ENCODE measurements around the gene PFKFB1.
"Not testable (repeated sequence)": the region's sequence is repeated elsewhere in the genome, so short reads cannot be mapped to it uniquely, and the experiment has no call there.

Gene PFKFB1

GRCh38 chrX:54992911-54993622 is 921 bp downstream of the PFKFB1 start:
- no peak for DNase-seq (ENCODE audit: low spot score)

DNA sequence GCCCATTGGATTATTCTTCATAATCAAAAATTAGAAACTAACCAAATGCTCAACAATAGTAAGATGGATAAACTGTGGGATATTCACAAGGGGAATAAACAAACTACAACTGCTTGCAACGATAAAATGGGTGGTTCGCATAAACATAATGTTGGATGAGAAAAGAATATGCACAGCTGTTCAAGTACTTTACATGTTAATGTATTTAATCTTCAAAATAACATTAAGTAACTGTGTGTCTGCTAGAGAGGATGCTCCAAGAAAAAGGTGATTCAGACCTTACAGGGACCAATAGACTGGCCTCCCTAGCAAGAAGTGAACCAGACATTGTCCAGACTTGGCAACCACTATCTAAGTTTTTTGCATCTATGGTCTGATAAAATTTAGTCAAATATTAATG is 2.3 kb downstream of the PFKFB1 start:
- DNase-seq (ENCODE audit: low spot score) = no peak

GRCh38 chrX:54983306-54983705 is 10.7 kb downstream of the PFKFB1 start:
- not testable (repeated sequence) for DNase-seq (ENCODE audit: low spot score)

- no peak for DNase-seq (ENCODE audit: low spot score)
Measured at GRCh38 chrX:54980334-54980733, 13.7 kb downstream of the PFKFB1 start.

GRCh38 chrX:54979432-54979831 is 14.6 kb downstream of the PFKFB1 start:
- DNase-seq (ENCODE audit: low spot score) = no peak

GRCh38 chrX:54978448-54978847 is 15.5 kb downstream of the PFKFB1 start:
- DNase-seq (ENCODE audit: low spot score) = no peak

- no peak for DNase-seq (ENCODE audit: low spot score)
Measured at GRCh38 chrX:54977387-54977786, 16.6 kb downstream of the PFKFB1 start.

- DNase-seq (ENCODE audit: low spot score) = no peak
Measured at GRCh38 chrX:54964766-54965497, 29.1 kb downstream of the PFKFB1 start.

DNA sequence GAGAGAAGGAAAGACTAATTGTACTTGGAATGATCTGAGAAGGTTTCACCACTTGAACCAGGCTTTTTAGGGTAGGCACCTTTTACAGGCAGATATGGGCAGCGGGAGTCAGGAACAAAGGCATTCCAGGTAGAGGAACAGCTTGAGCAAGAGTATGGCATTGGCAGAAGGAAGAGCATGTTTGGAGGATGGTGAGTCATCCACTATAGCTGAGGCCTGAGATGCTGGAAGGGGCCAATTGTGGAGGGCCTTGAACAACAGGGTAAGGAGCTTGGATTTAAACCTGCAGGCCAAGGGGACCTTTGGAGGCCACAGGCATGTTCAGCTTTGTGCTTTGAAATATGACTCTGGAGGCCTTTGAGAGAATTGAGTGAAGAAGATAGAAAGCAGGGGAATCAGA is 32.2 kb downstream of the PFKFB1 start:
- DNase-seq (ENCODE audit: low spot score) = no peak

DNA sequence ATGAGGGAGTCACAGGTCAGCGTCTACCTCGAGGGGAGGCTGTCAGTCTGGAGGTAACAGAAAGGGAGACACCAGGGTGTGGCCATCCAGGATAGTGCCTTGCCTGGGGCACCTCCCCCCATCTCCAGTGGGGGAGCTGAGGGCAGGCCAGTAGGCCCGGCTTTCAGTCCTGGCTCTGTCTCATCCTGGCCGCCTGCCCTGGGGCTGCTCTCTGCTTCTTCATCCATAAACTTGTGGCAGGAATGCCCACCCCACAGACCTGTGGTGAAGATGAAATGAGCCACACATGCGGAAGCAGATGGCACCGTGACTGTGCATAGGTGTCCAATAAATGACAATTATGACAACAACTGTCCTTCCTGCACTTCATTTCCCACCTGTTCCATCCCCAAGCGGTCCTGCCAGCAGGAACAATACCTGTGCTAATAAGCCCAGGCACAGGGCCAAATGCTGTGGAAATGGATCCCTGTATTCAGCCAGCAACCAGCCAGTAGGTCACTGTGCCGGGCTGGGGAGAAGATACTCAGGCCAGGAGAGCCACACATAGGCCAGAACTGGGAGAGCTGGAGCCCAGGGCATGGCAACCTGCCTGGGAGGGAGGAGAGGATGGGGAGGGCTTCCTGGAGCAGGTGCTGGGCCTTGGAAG is 43.1 kb downstream of the PFKFB1 start:
- DNase-seq (ENCODE audit: low spot score) = no peak

GRCh38 chrX:54945224-54945623 is 48.8 kb downstream of the PFKFB1 start:
- DNase-seq (ENCODE audit: low spot score) = no peak

DNA sequence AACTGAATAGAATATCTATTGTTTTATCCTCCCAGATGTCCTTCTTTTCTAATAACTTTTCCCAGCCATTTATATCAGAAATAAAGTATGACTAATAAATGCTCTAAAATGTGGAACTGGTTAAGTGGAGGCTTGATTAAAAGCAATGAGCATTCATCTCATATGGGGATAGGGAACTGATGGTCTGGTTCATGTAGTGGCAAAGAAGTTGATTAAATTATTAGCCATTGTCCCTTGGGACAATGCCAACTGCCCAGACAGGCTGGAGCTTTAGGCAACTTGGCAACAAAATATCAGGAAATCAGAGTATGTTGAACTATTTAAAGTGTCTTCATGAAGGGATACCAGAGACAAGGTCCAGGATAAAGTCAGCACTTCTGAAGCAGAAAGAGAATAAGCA is 49.2 kb downstream of the PFKFB1 start:
- no peak for DNase-seq (ENCODE audit: low spot score)

DNA sequence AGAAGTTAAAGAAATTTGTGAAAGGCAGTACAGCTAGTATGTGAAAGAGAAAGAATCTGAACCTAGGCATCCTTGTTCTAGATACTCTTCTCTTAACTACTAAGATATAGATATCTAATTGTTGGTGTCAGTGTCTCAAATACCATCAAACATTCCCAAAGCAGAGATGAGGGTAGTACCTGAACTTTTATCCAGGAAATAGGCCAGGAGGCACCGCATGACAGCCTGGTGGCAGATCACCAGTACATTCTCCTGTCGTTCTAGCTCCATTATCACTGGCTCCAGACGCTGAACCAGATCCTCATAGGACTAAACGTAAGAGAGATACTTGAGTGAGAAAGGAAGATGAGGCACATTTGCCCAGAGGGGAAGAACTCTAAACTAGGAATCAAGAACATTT is 56.6 kb downstream of the PFKFB1 start:
- DNase-seq (ENCODE audit: low spot score) = no peak

DNA sequence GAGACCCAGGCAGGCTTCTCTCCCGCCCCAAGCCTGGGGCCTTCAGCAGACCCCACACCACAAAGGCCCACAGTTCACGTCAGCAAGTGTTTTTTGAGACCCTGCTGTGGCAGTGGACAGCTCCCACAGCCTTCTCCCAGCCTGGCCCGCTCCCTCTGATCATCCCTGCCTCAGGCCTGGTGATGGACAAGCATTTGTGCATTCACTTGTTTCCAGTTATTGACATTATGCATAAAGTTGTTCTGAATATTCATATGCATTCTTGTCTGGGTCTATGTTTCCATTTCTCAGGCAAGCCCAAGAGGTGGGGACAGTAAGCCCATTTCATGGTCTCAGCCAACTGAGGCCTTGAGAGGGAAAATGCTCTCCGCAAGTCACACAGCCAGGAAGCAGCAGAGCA is 58.7 kb downstream of the PFKFB1 start:
- DNase-seq (ENCODE audit: low spot score) = no peak

DNA sequence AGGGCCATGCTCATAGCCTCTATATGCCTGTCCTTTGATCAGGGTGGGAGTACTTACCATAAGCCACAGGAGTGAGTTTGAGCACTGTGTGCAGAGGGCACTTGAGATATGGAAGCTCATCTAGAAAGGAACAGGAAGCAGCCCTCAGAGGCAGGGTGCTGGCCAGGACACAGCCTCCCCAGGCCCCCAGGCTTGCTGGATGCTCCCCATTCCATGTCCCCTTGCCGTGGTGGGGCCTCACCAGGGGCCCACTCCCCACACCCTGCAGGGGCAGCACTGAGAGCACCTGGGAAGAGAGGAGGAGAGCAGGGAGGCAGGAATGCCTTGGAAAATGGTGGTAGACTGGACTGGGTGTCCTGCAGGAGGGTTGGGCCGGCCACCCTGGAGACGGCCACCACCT is 59.1 kb downstream of the PFKFB1 start:
- DNase-seq (ENCODE audit: low spot score) = no peak

- no peak for DNase-seq (ENCODE audit: low spot score)
Measured at GRCh38 chrX:54934058-54934457, 59.9 kb downstream of the PFKFB1 start.

DNA sequence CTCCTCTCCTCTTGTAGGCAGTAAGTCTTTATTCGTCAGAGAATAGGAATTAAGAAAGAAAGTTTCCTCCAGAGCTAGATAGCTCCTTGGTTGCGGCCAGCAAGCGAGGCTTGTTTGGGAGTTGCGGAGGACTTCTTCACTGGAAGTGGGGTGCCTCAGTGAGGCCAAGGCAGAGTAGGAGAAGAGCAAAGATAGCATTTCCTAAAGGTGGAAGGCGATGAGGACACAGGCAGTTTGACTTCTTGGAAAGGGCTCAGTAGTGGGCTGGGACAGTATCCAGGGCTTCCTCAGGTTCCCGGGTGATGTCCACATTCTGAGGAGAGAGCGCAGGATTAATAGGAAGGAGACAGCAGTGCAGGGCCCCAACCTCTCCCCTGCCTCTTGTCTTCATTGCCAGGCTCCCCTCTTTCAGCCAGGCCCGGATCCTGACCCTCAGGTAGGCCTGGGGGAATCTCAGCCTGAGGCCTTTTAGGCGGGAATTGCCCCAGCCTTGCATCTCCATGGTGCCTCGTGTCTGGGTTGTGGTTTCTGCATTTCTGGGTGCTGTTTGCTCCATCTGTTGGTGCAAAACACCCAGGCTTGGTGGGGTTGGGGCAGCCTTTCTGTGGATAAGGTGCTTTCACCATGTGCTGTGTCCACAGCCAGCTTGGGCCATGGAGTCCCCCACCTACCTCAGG is 60.7 kb downstream of the PFKFB1 start:
- no peak for DNase-seq (ENCODE audit: low spot score)

DNA sequence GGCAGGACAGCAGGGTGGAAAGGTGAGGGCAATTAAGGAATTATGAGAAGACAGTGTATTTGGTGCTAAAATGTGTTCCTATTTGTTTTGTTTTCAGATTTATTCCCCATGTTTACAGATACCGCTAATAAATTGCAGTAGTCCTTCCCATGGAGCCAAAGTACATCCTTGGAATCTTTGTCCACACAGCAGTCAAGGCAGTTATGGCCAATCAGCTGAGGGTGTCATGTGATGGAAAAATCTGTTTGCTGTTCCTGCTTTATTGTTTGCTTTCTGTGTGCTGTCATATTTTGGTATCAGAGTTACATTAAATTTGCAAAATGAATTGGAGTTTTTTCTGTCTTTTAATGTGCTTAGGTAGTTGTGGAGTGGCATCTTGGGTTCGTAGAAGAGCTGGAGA is 62.9 kb downstream of the PFKFB1 start:
- DNase-seq (ENCODE audit: low spot score) = no peak

DNA sequence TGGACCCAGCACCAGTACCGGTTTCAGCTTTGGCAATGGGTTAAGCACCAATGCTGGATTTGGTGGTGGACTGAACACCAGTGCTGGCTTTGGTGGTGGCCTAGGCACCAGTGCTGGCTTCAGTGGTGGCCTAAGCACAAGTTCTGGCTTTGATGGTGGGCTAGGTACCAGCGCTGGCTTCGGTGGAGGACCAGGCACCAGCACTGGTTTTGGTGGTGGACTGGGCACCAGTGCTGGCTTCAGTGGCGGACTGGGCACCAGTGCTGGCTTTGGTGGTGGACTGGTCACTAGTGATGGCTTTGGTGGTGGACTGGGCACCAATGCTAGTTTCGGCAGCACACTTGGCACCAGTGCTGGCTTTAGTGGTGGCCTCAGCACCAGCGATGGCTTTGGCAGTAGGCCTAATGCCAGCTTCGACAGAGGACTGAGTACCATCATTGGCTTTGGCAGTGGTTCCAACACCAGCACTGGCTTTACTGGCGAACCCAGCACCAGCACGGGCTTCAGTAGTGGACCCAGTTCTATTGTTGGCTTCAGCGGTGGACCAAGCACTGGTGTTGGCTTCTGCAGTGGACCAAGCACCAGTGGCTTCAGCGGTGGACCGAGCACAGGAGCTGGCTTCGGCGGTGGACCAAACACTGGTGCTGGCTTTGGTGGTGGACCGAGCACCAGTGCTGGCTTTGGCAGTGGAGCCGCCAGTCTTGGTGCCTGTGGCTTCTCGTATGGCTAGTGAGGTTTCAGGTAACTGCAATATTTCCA is 63.5 kb downstream of the PFKFB1 start:
- DNase-seq (ENCODE audit: low spot score) = no peak

DNA sequence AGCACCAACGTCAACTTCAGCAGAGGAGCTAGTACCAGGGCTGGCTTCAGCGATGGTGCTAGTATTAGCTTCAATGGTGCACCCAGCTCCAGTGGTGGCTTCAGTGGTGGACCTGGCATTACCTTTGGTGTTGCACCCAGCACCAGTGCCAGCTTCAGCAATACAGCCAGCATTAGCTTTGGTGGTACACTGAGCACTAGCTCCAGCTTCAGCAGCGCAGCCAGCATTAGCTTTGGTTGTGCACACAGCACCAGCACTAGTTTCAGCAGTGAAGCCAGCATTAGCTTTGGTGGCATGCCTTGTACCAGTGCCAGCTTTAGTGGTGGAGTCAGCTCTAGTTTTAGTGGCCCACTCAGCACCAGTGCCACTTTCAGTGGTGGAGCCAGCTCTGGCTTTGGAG is 65.1 kb downstream of the PFKFB1 start:
- no peak for DNase-seq (ENCODE audit: low spot score)

GRCh38 chrX:54926978-54927377 is 67.0 kb downstream of the PFKFB1 start:
- no peak for DNase-seq (ENCODE audit: low spot score)

- no peak for DNase-seq (ENCODE audit: low spot score)
Measured at GRCh38 chrX:54923376-54923775, 70.6 kb downstream of the PFKFB1 start.

All from hepatic stellate cell (primary cell).